ENCODE results near the gene IWS1.

The IWS1 gene

DNA sequence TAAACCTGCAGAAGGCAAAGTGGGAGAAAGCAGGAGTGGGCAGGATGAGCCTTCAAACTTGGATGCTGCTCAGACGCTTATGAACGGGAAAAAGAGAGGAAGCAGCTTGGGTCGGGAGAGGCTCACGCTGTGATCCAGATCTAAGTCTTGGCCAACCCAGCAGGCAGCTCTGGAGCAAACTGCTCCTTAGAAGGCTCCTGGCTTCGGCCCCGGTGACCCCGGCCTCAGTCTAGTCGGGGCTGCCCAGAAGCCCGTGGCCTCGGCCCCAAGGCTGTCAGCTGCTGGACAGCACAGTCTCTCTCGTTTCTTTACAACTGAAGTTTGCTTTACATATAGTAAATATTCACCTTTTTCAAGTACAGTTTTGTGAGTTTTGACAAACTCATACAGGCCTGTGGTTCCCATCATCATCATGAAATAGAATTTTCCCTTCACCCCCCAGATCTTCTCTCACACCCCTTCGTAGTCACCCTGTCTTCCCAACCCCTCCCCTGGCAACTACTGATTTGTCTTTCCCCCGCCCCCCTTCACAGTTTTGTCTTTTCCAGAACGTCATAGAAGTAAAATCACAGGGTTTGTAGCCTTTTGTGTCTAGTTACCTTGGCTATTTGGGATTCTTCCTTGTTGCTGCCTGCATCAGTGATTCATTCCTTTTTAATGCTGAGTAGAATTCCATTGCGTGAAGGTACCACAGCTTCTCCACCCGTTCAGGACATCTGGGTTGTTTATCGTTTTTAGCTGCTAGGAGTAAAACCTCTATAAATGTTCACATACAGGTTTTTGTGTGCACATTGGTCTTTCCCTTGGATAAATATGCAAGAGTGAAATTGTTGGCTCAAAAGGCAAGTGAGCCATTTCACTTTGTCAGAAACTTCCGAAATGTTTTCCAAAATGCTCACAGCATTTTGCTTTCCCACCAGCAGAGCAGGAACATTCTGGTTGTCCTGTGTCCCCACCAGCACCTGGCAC is 44.3 kb upstream of the IWS1 start:
- H3K79me1 ChIP-seq (ENCODE audit: low read depth, low read length) = no peaks in the 10 kb centered on the region
- H2BK5ac ChIP-seq (ENCODE audit: low read length) = no peak overlapping the region
- no CpG with 5 or more reads among the region's 18 CpGs for WGBS, 2 donors (ENCODE audit: extremely low coverage in 2 of 2, insufficient read length in 2 of 2, insufficient replicate concordance in 1 of 2)
- H2BK12ac ChIP-seq (ENCODE audit: low read length) = no peak overlapping the region
- H2AFZ ChIP-seq (ENCODE audit: low read length) = no peak overlapping the region
- no peaks in the 10 kb centered on the region for H3K36me3 ChIP-seq (replicated peaks in 1 of 2; ENCODE audit: control insufficient read depth in 2 of 2, insufficient read depth in 2 of 2, low read length in 2 of 2)
- no peak overlapping the region for H3K14ac ChIP-seq (ENCODE audit: low read length)
- no peak overlapping the region for H2BK15ac ChIP-seq (ENCODE audit: low read length)
- no peaks in the 10 kb centered on the region for H3K4me1 ChIP-seq (ENCODE audit: control insufficient read depth in 2 of 2, insufficient read depth in 1 of 2, low read depth in 1 of 2, low read length in 2 of 2)
- no peak overlapping the region for H3K18ac ChIP-seq (ENCODE audit: low read length)
- no peak overlapping the region for H3K4me3 ChIP-seq (ENCODE audit: low read length in 2 of 2)
- no peak overlapping the region for H3K9ac ChIP-seq (ENCODE audit: low read depth, low read length, poor library complexity)
- no peak overlapping the region for H4K91ac ChIP-seq (ENCODE audit: low read depth, low read length, poor library complexity)
- H3K27me3 ChIP-seq (ENCODE audit: control insufficient read depth in 3 of 3, insufficient read depth in 3 of 3, low read depth in 1 of 3, low read length in 3 of 3) = peaks cover 0 to 49% (median 0%) of the 10 kb centered on the region in 3 experiments
- H2AK5ac ChIP-seq (ENCODE audit: low read depth, low read length) = no peak overlapping the region
- no peak overlapping the region for H3K4ac ChIP-seq (ENCODE audit: low read length)
- no peak overlapping the region for H3K4me2 ChIP-seq (ENCODE audit: insufficient read depth, low read length, poor library complexity, severe bottlenecking)
- no peak overlapping the region for H2BK120ac ChIP-seq (ENCODE audit: low read depth, low read length)
- no peak for DNase-seq (ENCODE audit: low spot score)
- no peak overlapping the region for H3K23ac ChIP-seq (ENCODE audit: low read depth, low read length, poor library complexity)
- no peaks in the 10 kb centered on the region for H3K9me3 ChIP-seq (replicated peaks in 1 of 2; ENCODE audit: control insufficient read depth in 2 of 2, insufficient read depth in 1 of 2, low read depth in 1 of 2, low read length in 2 of 2)
- H4K8ac ChIP-seq (ENCODE audit: low read depth, low read length) = no peak overlapping the region
- no peak overlapping the region for H3K27ac ChIP-seq (replicated peaks; ENCODE audit: low read length)

DNA sequence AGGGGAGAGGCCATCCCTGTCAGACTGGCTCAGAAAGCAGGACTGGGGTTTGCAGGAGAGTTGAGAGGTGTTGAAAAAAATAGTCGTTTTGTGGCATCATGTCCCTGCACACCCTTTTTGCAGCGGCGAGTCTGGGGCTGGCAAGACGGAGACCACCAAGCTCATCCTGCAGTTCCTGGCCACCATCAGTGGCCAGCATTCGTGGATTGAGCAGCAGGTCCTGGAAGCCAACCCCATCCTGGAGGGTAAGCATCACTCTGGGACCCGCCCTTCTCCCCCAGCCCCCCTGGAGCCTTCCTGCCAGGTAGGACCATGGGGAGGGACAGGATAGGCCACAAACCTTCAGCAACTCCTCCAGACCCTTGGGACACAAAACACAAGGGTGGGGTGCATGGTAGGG is 43.4 kb upstream of the IWS1 start:
- Histone ChIP-seq H3K4me2 (ENCODE audit: insufficient read depth, low read length, poor library complexity, severe bottlenecking) (no peak overlapping the region), H3K4ac (ENCODE audit: low read length) (no peak overlapping the region), H3K79me1 (ENCODE audit: low read depth, low read length) (no peaks in the 10 kb centered on the region), H2BK120ac (ENCODE audit: low read depth, low read length) (no peak overlapping the region), H2AFZ (ENCODE audit: low read length) (no peak overlapping the region), H3K4me1 (ENCODE audit: control insufficient read depth in 2 of 2, insufficient read depth in 1 of 2, low read depth in 1 of 2, low read length in 2 of 2) (peaks cover 0 to 1% of the 10 kb centered on the region in 2 donors), H4K8ac (ENCODE audit: low read depth, low read length) (no peak overlapping the region), H3K14ac (ENCODE audit: low read length) (no peak overlapping the region), H2BK5ac (ENCODE audit: low read length) (no peak overlapping the region), H3K36me3 (replicated peaks in 1 of 2; ENCODE audit: control insufficient read depth in 2 of 2, insufficient read depth in 2 of 2, low read length in 2 of 2) (no peaks in the 10 kb centered on the region), H3K4me3 (ENCODE audit: low read length in 2 of 2) (no peak overlapping the region), H2BK15ac (ENCODE audit: low read length) (no peak overlapping the region), H3K9ac (ENCODE audit: low read depth, low read length, poor library complexity) (peak overlapping the region; percentile 7), H4K91ac (ENCODE audit: low read depth, low read length, poor library complexity) (no peak overlapping the region), H3K23ac (ENCODE audit: low read depth, low read length, poor library complexity) (peak overlapping the region; percentile 13), H3K9me3 (replicated peaks in 1 of 2; ENCODE audit: control insufficient read depth in 2 of 2, insufficient read depth in 1 of 2, low read depth in 1 of 2, low read length in 2 of 2) (no peaks in the 10 kb centered on the region), H2BK12ac (ENCODE audit: low read length) (no peak overlapping the region), H3K27me3 (ENCODE audit: control insufficient read depth in 3 of 3, insufficient read depth in 3 of 3, low read depth in 1 of 3, low read length in 3 of 3) (peaks cover 0 to 52% (median 0%) of the 10 kb centered on the region in 3 experiments), H3K27ac (replicated peaks; ENCODE audit: low read length) (no peak overlapping the region), H3K18ac (ENCODE audit: low read length) (peak overlapping the region; percentile 52), H2AK5ac (ENCODE audit: low read depth, low read length) (no peak overlapping the region)
- DNase-seq (ENCODE audit: low spot score) = no peak
- no CpG with 5 or more reads among the region's 6 CpGs for WGBS, 2 donors (ENCODE audit: extremely low coverage in 2 of 2, insufficient read length in 2 of 2, insufficient replicate concordance in 1 of 2)

DNA sequence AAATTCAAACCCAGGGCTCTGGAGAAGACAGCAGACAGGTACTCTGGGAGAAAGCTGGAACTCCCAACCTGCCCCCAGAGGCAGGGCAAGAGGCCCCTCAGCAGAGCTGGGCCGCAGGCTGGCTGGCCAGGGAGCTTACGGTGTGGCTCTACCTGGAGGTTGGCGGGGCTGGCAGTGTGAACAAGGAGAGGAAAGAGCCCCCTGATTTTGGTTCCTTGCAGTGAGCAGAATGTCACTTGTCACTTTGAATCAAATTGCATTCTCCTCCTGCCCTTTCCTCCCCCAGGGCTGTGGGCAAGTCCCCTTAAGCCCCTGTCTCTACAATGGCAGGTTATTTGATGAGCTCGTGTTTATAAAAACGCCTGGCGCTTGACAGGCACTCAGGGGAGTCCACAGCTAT is 41.8 kb upstream of the IWS1 start:
- Histone ChIP-seq H2BK12ac (ENCODE audit: low read length) (peak overlapping the region; percentile 24), H3K9me3 (replicated peaks in 1 of 2; ENCODE audit: control insufficient read depth in 2 of 2, insufficient read depth in 1 of 2, low read depth in 1 of 2, low read length in 2 of 2) (no peaks in the 10 kb centered on the region), H3K36me3 (replicated peaks in 1 of 2; ENCODE audit: control insufficient read depth in 2 of 2, insufficient read depth in 2 of 2, low read length in 2 of 2) (no peaks in the 10 kb centered on the region), H4K91ac (ENCODE audit: low read depth, low read length, poor library complexity) (no peak overlapping the region), H3K4me2 (ENCODE audit: insufficient read depth, low read length, poor library complexity, severe bottlenecking) (no peak overlapping the region), H3K27me3 (ENCODE audit: control insufficient read depth in 3 of 3, insufficient read depth in 3 of 3, low read depth in 1 of 3, low read length in 3 of 3) (peaks cover 0 to 51% (median 0%) of the 10 kb centered on the region in 3 experiments), H3K27ac (replicated peaks; ENCODE audit: low read length) (no peak overlapping the region), H3K4ac (ENCODE audit: low read length) (no peak overlapping the region), H2AK5ac (ENCODE audit: low read depth, low read length) (no peak overlapping the region), H2AFZ (ENCODE audit: low read length) (no peak overlapping the region), H3K79me1 (ENCODE audit: low read depth, low read length) (no peaks in the 10 kb centered on the region), H2BK15ac (ENCODE audit: low read length) (no peak overlapping the region), H3K9ac (ENCODE audit: low read depth, low read length, poor library complexity) (no peak overlapping the region), H2BK5ac (ENCODE audit: low read length) (no peak overlapping the region), H3K18ac (ENCODE audit: low read length) (no peak overlapping the region), H2BK120ac (ENCODE audit: low read depth, low read length) (no peak overlapping the region), H3K4me3 (ENCODE audit: low read length in 2 of 2) (no peak overlapping the region), H3K23ac (ENCODE audit: low read depth, low read length, poor library complexity) (no peak overlapping the region), H4K8ac (ENCODE audit: low read depth, low read length) (no peak overlapping the region), H3K4me1 (ENCODE audit: control insufficient read depth in 2 of 2, insufficient read depth in 1 of 2, low read depth in 1 of 2, low read length in 2 of 2) (peaks cover 0 to 1% of the 10 kb centered on the region in 2 donors), H3K14ac (ENCODE audit: low read length) (no peak overlapping the region)
- DNase-seq (ENCODE audit: low spot score) = no peak
- no CpG with 5 or more reads among the region's 6 CpGs for WGBS, 2 donors (ENCODE audit: extremely low coverage in 2 of 2, insufficient read length in 2 of 2, insufficient replicate concordance in 1 of 2)

DNA sequence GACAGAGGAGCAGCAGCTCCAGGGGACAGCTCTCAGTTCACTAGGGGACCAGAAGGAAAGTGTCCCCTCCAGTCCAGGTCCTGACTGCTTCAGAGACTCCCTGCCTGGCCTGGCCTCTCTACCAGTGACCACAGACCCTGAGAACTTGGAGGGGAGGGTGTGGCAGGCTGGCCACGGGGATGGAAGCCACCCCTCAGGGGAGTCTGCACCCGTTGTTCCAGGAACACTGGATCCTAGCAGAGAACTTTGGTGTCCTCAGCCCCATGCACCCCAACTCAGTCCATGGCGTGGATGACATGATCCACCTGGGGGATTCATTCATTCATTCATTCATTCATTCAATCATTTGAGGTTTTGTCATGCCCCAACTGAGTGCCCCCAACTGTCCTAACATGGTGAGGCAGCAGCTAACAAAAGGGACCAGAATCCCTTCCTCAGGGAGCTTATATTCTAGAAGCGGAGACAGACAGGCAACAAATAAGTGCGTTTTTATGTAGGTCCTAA is 41.1 kb upstream of the IWS1 start:
- H4K91ac ChIP-seq (ENCODE audit: low read depth, low read length, poor library complexity) = no peak overlapping the region
- no peak overlapping the region for H2AFZ ChIP-seq (ENCODE audit: low read length)
- no peaks in the 10 kb centered on the region for H3K79me1 ChIP-seq (ENCODE audit: low read depth, low read length)
- no peak overlapping the region for H2BK120ac ChIP-seq (ENCODE audit: low read depth, low read length)
- no peaks in the 10 kb centered on the region for H3K36me3 ChIP-seq (replicated peaks in 1 of 2; ENCODE audit: control insufficient read depth in 2 of 2, insufficient read depth in 2 of 2, low read length in 2 of 2)
- H3K27ac ChIP-seq (replicated peaks; ENCODE audit: low read length) = no peak overlapping the region
- H3K9ac ChIP-seq (ENCODE audit: low read depth, low read length, poor library complexity) = no peak overlapping the region
- no peak overlapping the region for H3K4me2 ChIP-seq (ENCODE audit: insufficient read depth, low read length, poor library complexity, severe bottlenecking)
- peaks cover 0 to 1% of the 10 kb centered on the region in 2 donors for H3K4me1 ChIP-seq (ENCODE audit: control insufficient read depth in 2 of 2, insufficient read depth in 1 of 2, low read depth in 1 of 2, low read length in 2 of 2)
- H4K8ac ChIP-seq (ENCODE audit: low read depth, low read length) = no peak overlapping the region
- H2BK12ac ChIP-seq (ENCODE audit: low read length) = no peak overlapping the region
- H3K18ac ChIP-seq (ENCODE audit: low read length) = peak overlapping the region; percentile 24
- no peaks in the 10 kb centered on the region for H3K9me3 ChIP-seq (replicated peaks in 1 of 2; ENCODE audit: control insufficient read depth in 2 of 2, insufficient read depth in 1 of 2, low read depth in 1 of 2, low read length in 2 of 2)
- H3K4me3 ChIP-seq (ENCODE audit: low read length in 2 of 2) = no peak overlapping the region
- DNase-seq (ENCODE audit: low spot score) = no peak
- H3K23ac ChIP-seq (ENCODE audit: low read depth, low read length, poor library complexity) = no peak overlapping the region
- H2BK15ac ChIP-seq (ENCODE audit: low read length) = no peak overlapping the region
- H3K27me3 ChIP-seq (ENCODE audit: control insufficient read depth in 3 of 3, insufficient read depth in 3 of 3, low read depth in 1 of 3, low read length in 3 of 3) = peaks cover 0 to 49% (median 0%) of the 10 kb centered on the region in 3 experiments
- no peak overlapping the region for H3K4ac ChIP-seq (ENCODE audit: low read length)
- no peak overlapping the region for H2AK5ac ChIP-seq (ENCODE audit: low read depth, low read length)
- H3K14ac ChIP-seq (ENCODE audit: low read length) = no peak overlapping the region
- H2BK5ac ChIP-seq (ENCODE audit: low read length) = no peak overlapping the region
- WGBS, 2 donors (ENCODE audit: extremely low coverage in 2 of 2, insufficient read length in 2 of 2, insufficient replicate concordance in 1 of 2) = no CpG with 5 or more reads among the region's 5 CpGs

All from neuronal stem cell (in vitro differentiated cells).